ENCODE measurements around the gene RAB11FIP3.

The RAB11FIP3 gene

GRCh38 chr16:519841-520687 is 94.6 kb downstream of the RAB11FIP3 start:
- DNase-seq, result no peak

GRCh38 chr16:520847-521246 is 95.4 kb downstream of the RAB11FIP3 start:
- no peak for DNase-seq

GRCh38 chr16:521381-522210 is 96.1 kb downstream of the RAB11FIP3 start:
- no peak for DNase-seq

- no peak for DNase-seq
These were observed 97.1 kb downstream of the RAB11FIP3 start for GRCh38 chr16:522320-523096.

- DNase-seq, result no peak
These were observed 97.8 kb downstream of the RAB11FIP3 start for GRCh38 chr16:523097-523741.

- no peak for DNase-seq
These were observed 99.0 kb downstream of the RAB11FIP3 start for GRCh38 chr16:524274-525040.

GRCh38 chr16:525123-525519 is 99.7 kb downstream of the RAB11FIP3 start:
- DNase-seq, result no peak

GRCh38 chr16:525520-526180 is 100.2 kb downstream of the RAB11FIP3 start:
- no peak for DNase-seq

- DNase-seq, result no peak
These were observed 100.9 kb downstream of the RAB11FIP3 start for GRCh38 chr16:526181-527014.

- DNase-seq, result peak; percentile 68
These were observed 101.8 kb downstream of the RAB11FIP3 start, which contains the start of gene CAPN15 for GRCh38 chr16:527015-527903. Gene CAPN15, plus strand, starts transcription at chr16:527712. Its CDS starts 19,127 bp downstream, at chr16:546839.

- DNase-seq, result no peak
These were observed 102.9 kb downstream of the RAB11FIP3 start for GRCh38 chr16:528111-529011.

GRCh38 chr16:529012-529575 is 103.6 kb downstream of the RAB11FIP3 start:
- DNase-seq, result no peak

GRCh38 chr16:530111-530817 is 104.8 kb downstream of the RAB11FIP3 start:
- no peak for DNase-seq

- no peak for DNase-seq
These were observed 106.2 kb downstream of the RAB11FIP3 start for GRCh38 chr16:531494-532125.

- no peak for DNase-seq
These were observed 108.1 kb downstream of the RAB11FIP3 start for GRCh38 chr16:533391-534123.

GRCh38 chr16:534135-534534 is 108.7 kb downstream of the RAB11FIP3 start:
- DNase-seq, result no peak

Measured in NCI-H510A (cell line).